Chondrocyte (in vitro differentiated cells): ENCODE results near the gene ABHD14A. TPM values are rescaled to one million over a fixed set of nuclear protein-coding genes. Genes with fewer than 3 reads are reported as not detected.
A peak's percentile ranks its signal among the peaks of the same experiment; 100 is the strongest.

ENCODE experiments used
- DNase-seq: peaks from one replicate; pipeline ENCODE4 v3.0.0; 2021; ENCODE audit warnings: mixed read lengths, low spot score
- H3K27ac Mint-ChIP-seq: one replicate; pipeline ENCODE4 v1.8.0; 2021; ENCODE audit warnings: mild to moderate bottlenecking, moderate library complexity, mixed read lengths; ENCODE audit not compliant: unreplicated experiment
- H3K27me3 Mint-ChIP-seq: 2 replicates; pipeline ENCODE4 v1.8.0; 2021; ENCODE audit warnings: low read depth, mixed read lengths
- H3K36me3 Mint-ChIP-seq: 2 replicates; pipeline ENCODE4 v1.8.0; 2021; ENCODE audit warnings: low read depth, mixed read lengths
- H3K4me1 Mint-ChIP-seq: 2 replicates; pipeline ENCODE4 v1.8.0; 2021; ENCODE audit warnings: low read depth, mild to moderate bottlenecking, mixed read lengths
- H3K4me3 Mint-ChIP-seq: one replicate; pipeline ENCODE4 v1.8.0; 2021; ENCODE audit warnings: mild to moderate bottlenecking, moderate library complexity, mixed read lengths; ENCODE audit not compliant: unreplicated experiment
- H3K9me3 Mint-ChIP-seq: 2 replicates; pipeline ENCODE4 v1.8.0; 2021; ENCODE audit warnings: low read depth, mixed read lengths
- CTCF ChIP-seq: fragments of 200-600 bp; sonication (generic); IDR thresholded peaks from 2 replicates; pipeline ENCODE4 v1.5.0; 2021; ENCODE audit warnings: antibody characterized with exemption, mild to moderate bottlenecking, moderate library complexity
- total RNA-seq: library from RNA; stranded (reverse); gene quantifications from 3 replicates; pipeline ENCODE4 v1.2.1, GENCODE V29; 2021

Gene ABHD14A
- total RNA-seq, 1 donor from 2014 or later, result 10.2 TPM

GRCh38 chr3:51995346-51996163 is 20.7 kb downstream of the ABHD14A start, which contains the start of gene RPL29:
Gene RPL29, minus strand, starts transcription at chr3:51995895. Its CDS starts 434 bp downstream, at chr3:51995461.
- Mint-ChIP-seq H3K27ac (peak within 1 kb of the TSS; percentile 100), H3K4me1 (peaks cover 36% of the 10 kb centered on the region), H3K4me3 (peak within 1 kb of the TSS; percentile 100), H3K9me3 (no peaks in the 10 kb centered on the region), H3K27me3 (peaks cover 2% of the 10 kb centered on the region), H3K36me3 (peaks cover 12% of the 10 kb centered on the region)
- no peak for DNase-seq
- TF ChIP-seq CTCF, result peak; percentile 53

DNA sequence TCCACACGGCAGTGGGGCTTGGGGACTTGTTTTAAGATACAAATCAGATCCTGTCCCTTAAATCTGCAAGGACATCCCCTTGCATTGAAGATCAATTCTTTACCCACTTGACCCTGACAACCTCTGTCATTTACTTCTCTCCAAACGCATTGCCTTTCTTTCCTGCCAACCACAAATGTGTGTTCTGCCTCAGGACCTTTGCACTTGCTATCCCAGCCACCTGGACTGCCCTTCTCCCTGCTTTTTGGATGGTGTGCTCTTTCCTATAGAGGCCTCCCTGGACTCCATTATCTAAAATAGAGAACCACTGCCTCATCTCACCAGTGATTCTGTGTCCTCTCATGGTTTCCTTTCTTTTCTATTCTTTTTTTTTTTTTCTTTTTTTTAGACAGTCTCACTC is 22.3 kb downstream of the ABHD14A start:
- Mint-ChIP-seq H3K4me3 (no peak overlapping the region), H3K27ac (no peak overlapping the region), H3K27me3 (peaks cover 2% of the 10 kb centered on the region), H3K36me3 (peaks cover 10% of the 10 kb centered on the region), H3K4me1 (peaks cover 33% of the 10 kb centered on the region), H3K9me3 (no peaks in the 10 kb centered on the region)
- no peak for DNase-seq
- TF ChIP-seq CTCF, result no peak

DNA sequence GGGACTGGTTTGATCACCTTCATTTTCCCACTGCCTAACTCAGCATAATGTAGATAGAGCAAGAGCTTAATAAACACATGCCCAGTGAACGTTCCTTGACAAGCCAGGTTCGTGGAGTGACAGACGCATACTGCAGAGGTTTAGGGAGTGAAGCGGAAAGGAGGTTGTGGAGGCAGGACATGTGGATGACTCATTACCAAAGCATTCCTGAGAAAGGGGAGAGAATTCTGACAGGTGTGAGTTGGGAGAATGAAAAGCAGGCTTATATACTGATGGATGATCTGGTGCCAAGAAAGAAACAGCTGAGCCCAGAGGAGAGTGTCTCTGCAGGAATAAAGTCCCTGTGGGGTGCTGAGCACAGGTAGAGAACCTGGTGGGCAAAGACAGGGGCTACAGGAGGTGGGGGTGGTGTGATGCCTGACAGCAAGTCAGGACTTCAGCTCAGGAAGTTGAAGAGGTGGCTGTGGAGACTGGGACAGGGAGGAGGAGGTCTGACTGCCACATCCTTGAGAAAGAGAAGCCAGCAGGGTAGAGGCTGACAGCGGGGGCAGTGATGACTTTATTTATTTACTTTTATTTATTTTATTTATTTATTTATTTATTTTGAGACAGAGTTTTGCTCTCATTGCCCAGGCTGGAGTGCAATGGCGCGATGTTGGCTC is 23.2 kb downstream of the ABHD14A start:
- DNase-seq, result no peak
- no peak for TF ChIP-seq CTCF
- H3K27ac Mint-ChIP-seq, result no peak overlapping the region
- H3K4me3 Mint-ChIP-seq, result no peak overlapping the region
- H3K36me3 Mint-ChIP-seq, result peaks cover 10% of the 10 kb centered on the region
- no peaks in the 10 kb centered on the region for H3K9me3 Mint-ChIP-seq
- H3K4me1 Mint-ChIP-seq, result peaks cover 25% of the 10 kb centered on the region
- peaks cover 2% of the 10 kb centered on the region for H3K27me3 Mint-ChIP-seq

- peaks cover 25% of the 10 kb centered on the region for H3K4me1 Mint-ChIP-seq
- TF ChIP-seq CTCF, result no peak
- no peak overlapping the region for H3K27ac Mint-ChIP-seq
- DNase-seq, result no peak
- H3K9me3 Mint-ChIP-seq, result no peaks in the 10 kb centered on the region
- no peak overlapping the region for H3K4me3 Mint-ChIP-seq
- H3K36me3 Mint-ChIP-seq, result peaks cover 8% of the 10 kb centered on the region
- peaks cover 2% of the 10 kb centered on the region for H3K27me3 Mint-ChIP-seq
These were observed 23.9 kb downstream of the ABHD14A start for GRCh38 chr3:51998774-51999173.

GRCh38 chr3:51999846-52000245 is 25.0 kb downstream of the ABHD14A start:
- H3K36me3 Mint-ChIP-seq, result peaks cover 2% of the 10 kb centered on the region
- H3K4me3 Mint-ChIP-seq, result no peak overlapping the region
- no peak for DNase-seq
- TF ChIP-seq CTCF, result no peak
- peaks cover 22% of the 10 kb centered on the region for H3K4me1 Mint-ChIP-seq
- H3K9me3 Mint-ChIP-seq, result no peaks in the 10 kb centered on the region
- H3K27ac Mint-ChIP-seq, result no peak overlapping the region
- peaks cover 2% of the 10 kb centered on the region for H3K27me3 Mint-ChIP-seq
